Measurements from ENCODE around the gene ZNF189. TPM values are rescaled to one million over a fixed set of nuclear protein-coding genes. Genes with fewer than 3 reads are reported as not detected.

ZNF189 gene
- total RNA-seq, 4 donors from 2014 or later = 22.3 to 24.7 (median 24.2) TPM

GRCh38 chr9:101399643-101399970 is 956 bp downstream of the ZNF189 start:
- no peak for DNase-seq (ENCODE audit: low spot score in 2 of 2)
- no peaks in the 10 kb centered on the region for H3K27me3 ChIP-seq
- peaks cover 3 to 46% (median 25%) of the 10 kb centered on the region in 3 donors for H3K36me3 ChIP-seq
- WGBS, 2 donors = 5 to 14% methylated on average over 2 of the region's 2 CpGs
- H3K9me3 ChIP-seq = peaks cover 0 to 31% (median under 1%) of the 10 kb centered on the region in 4 donors
- H3K27ac ChIP-seq = peak overlapping the region in 3 of 4 donors; percentile 90 to 96 (median 93)
- H3K4me3 ChIP-seq = peak overlapping the region; percentile 63 to 78 (median 70)
- TF ChIP-seq EP300 (IDR thresholded peaks at IDR 0.05) = no peak
- TF ChIP-seq, protein P1, sequence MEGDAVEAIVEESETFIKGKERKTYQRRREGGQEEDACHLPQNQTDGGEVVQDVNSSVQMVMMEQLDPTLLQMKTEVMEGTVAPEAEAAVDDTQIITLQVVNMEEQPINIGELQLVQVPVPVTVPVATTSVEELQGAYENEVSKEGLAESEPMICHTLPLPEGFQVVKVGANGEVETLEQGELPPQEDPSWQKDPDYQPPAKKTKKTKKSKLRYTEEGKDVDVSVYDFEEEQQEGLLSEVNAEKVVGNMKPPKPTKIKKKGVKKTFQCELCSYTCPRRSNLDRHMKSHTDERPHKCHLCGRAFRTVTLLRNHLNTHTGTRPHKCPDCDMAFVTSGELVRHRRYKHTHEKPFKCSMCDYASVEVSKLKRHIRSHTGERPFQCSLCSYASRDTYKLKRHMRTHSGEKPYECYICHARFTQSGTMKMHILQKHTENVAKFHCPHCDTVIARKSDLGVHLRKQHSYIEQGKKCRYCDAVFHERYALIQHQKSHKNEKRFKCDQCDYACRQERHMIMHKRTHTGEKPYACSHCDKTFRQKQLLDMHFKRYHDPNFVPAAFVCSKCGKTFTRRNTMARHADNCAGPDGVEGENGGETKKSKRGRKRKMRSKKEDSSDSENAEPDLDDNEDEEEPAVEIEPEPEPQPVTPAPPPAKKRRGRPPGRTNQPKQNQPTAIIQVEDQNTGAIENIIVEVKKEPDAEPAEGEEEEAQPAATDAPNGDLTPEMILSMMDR (IDR thresholded peaks at IDR 0.05) = no peak
- no peak for TF ChIP-seq POLR2A (IDR thresholded peaks at IDR 0.05)
- H3K4me1 ChIP-seq = peaks cover 0 to 46% (median 18%) of the 10 kb centered on the region in 4 donors

GRCh38 chr9:101400120-101400519 is 1.5 kb downstream of the ZNF189 start:
- Histone ChIP-seq H3K36me3 (peaks cover 3 to 52% (median 30%) of the 10 kb centered on the region in 3 donors), H3K4me1 (peaks cover 0 to 46% (median 18%) of the 10 kb centered on the region in 4 donors), H3K9me3 (peaks cover 0 to 36% (median 3%) of the 10 kb centered on the region in 4 donors), H3K4me3 (peak overlapping the region in 3 of 4 donors; percentile 63 to 78 (median 63)), H3K27ac (peak overlapping the region in 1 of 4 donors; percentile 96), H3K27me3 (no peaks in the 10 kb centered on the region)
- TF ChIP-seq EP300 (IDR thresholded peaks at IDR 0.05) = no peak
- no peak for TF ChIP-seq POLR2A (IDR thresholded peaks at IDR 0.05)
- TF ChIP-seq, protein P1 (IDR thresholded peaks at IDR 0.05) = no peak
- 24 to 29% methylated on average over 5 of the region's 5 CpGs for WGBS, 2 donors
- DNase-seq (ENCODE audit: low spot score in 2 of 2) = no peak

GRCh38 chr9:101403516-101404285 is 5.0 kb downstream of the ZNF189 start:
- H3K4me1 ChIP-seq = peaks cover 0 to 29% (median 11%) of the 10 kb centered on the region in 4 donors
- DNase-seq (ENCODE audit: low spot score in 2 of 2) = no peak
- 92 to 96% methylated on average over 9 of the region's 9 CpGs for WGBS, 2 donors
- peaks cover 14 to 72% (median 28%) of the 10 kb centered on the region in 4 donors for H3K9me3 ChIP-seq
- no peak overlapping the region for H3K27ac ChIP-seq
- TF ChIP-seq, protein P1 (IDR thresholded peaks at IDR 0.05) = no peak
- TF ChIP-seq EP300 (IDR thresholded peaks at IDR 0.05) (no peak), POLR2A (IDR thresholded peaks at IDR 0.05) (no peak)
- H3K27me3 ChIP-seq = no peaks in the 10 kb centered on the region
- H3K36me3 ChIP-seq = peaks cover 16 to 87% (median 52%) of the 10 kb centered on the region in 3 donors
- no peak overlapping the region for H3K4me3 ChIP-seq

DNA sequence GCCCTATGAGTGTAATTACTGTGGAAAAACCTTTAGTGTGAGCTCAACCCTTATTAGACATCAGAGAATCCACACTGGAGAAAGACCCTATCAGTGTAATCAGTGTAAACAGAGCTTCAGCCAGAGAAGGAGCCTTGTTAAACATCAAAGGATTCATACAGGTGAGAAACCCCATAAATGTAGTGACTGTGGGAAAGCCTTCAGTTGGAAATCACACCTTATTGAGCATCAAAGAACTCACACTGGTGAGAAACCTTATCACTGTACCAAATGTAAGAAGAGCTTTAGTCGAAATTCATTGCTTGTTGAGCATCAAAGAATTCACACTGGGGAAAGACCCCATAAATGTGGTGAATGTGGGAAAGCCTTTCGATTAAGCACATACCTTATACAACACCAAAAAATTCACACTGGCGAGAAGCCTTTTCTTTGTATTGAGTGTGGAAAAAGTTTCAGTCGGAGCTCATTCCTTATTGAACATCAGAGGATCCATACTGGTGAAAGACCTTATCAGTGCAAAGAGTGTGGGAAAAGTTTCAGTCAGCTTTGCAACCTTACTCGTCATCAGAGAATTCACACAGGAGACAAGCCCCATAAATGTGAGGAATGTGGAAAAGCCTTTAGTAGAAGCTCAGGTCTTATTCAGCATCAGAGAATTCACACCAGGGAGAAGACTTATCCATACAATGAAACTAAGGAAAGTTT is 9.9 kb downstream of the ZNF189 start:
- TF ChIP-seq EP300 (IDR thresholded peaks at IDR 0.05) = no peak
- TF ChIP-seq, protein P1 (IDR thresholded peaks at IDR 0.05) = no peak
- no peak for TF ChIP-seq POLR2A (IDR thresholded peaks at IDR 0.05)
- no peak overlapping the region for H3K4me3 ChIP-seq
- no peak for DNase-seq (ENCODE audit: low spot score in 2 of 2)
- peaks cover 26 to 99% (median 57%) of the 10 kb centered on the region in 4 donors for H3K9me3 ChIP-seq
- 95 to 98% methylated on average over 5 of the region's 5 CpGs for WGBS, 2 donors
- H3K36me3 ChIP-seq = peaks cover 13 to 86% (median 37%) of the 10 kb centered on the region in 3 donors
- no peaks in the 10 kb centered on the region for H3K27me3 ChIP-seq
- H3K27ac ChIP-seq = no peak overlapping the region
- no peaks in the 10 kb centered on the region for H3K4me1 ChIP-seq

GRCh38 chr9:101409079-101409477 is 10.4 kb downstream of the ZNF189 start:
- Histone ChIP-seq H3K27ac (no peak overlapping the region), H3K36me3 (peaks cover 13 to 86% (median 32%) of the 10 kb centered on the region in 3 donors), H3K4me1 (no peaks in the 10 kb centered on the region), H3K27me3 (no peaks in the 10 kb centered on the region), H3K4me3 (no peak overlapping the region), H3K9me3 (peaks cover 26 to 99% (median 60%) of the 10 kb centered on the region in 4 donors)
- DNase-seq (ENCODE audit: low spot score in 2 of 2) = no peak
- TF ChIP-seq, protein P1 (IDR thresholded peaks at IDR 0.05) = no peak
- TF ChIP-seq POLR2A (IDR thresholded peaks at IDR 0.05) = no peak
- no peak for TF ChIP-seq EP300 (IDR thresholded peaks at IDR 0.05)
- whole genome bisulfite sequencing, 2 donors = 95 to 98% methylated on average over 4 of the region's 4 CpGs

Measured in tibial nerve (tissue), 4 donors.